ENCODE measurements around the gene RFTN2.

GRCh38 chr2:197560146-197560665, 115.2 kb downstream of the RFTN2 start:
- TF ChIP-seq CTCF (IDR thresholded peaks at IDR 0.05) (no peak), POLR2A (IDR thresholded peaks at IDR 0.05) (no peak), EP300 (IDR thresholded peaks at IDR 0.05) (no peak)
